Measurements from ENCODE around the gene NUDT21. TPM values are rescaled to one million over a fixed set of nuclear protein-coding genes. Genes with fewer than 3 reads are reported as not detected.

Gene NUDT21
- total RNA-seq, 1 experiment from 2014 or later: 109 TPM

DNA sequence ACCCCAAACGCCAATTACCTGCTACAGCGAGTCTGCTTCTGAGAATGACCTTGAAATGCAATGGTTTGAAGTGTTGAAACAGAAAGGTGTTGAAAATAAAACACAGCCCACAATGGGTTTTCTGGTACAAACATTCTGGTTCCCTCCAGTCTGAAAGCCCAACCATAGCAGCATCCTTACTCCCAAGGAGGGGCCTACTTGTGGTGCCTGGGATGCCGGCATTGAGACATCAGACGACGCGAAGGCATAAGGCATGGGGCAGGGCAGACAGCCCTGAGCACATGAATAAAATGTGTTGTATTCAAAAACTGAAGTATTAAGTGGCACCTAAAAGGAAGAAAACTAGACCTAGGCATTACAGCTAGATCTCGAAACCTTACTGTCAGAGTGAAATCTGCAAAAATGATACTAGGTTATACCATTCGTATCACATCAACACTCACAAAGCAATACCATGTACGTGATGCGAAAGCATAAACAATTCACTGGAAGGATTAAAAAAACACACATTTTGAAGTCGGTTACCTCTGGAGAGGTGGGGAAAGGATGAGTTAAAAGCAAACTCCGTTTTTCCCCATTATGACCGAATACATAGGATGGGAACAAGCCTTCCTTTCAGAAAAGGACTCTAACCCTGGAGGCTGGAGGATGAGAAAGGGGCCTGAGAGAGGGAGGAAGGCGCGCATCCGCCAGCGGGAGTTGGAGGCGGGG, 702 bp downstream of the NUDT21 start:
- Histone ChIP-seq H3K4me1 (ENCODE audit: insufficient read depth, low read length) (peaks cover 24% of the 10 kb centered on the region), H3K27ac (ENCODE audit: low read length) (peak overlapping the region; percentile 52; the same call in 1 of the 2 replicates), H3K79me2 (ENCODE audit: low read length) (peaks cover 85% of the 10 kb centered on the region), H3K4me2 (ENCODE audit: low read length) (peak overlapping the region; percentile 95), H3K27me3 (ENCODE audit: low read length) (no peaks in the 10 kb centered on the region), H3K9me2 (replicated peaks; ENCODE audit: low read length) (no peaks in the 10 kb centered on the region), H2AFZ (ENCODE audit: low read length) (peak overlapping the region; percentile 94), H3K36me3 (ENCODE audit: low read depth, low read length) (peaks cover 32% of the 10 kb centered on the region), H3K4me3 (ENCODE audit: low read length) (peak overlapping the region; percentile 98), H3K9ac (ENCODE audit: low read length) (peak overlapping the region; percentile 98), H4K20me1 (ENCODE audit: low read length) (peaks cover 35% of the 10 kb centered on the region), H3F3A (ENCODE audit: low read length, unreplicated experiment) (no peaks in the 10 kb centered on the region), H3K9me3 (ENCODE audit: low read length) (no peaks in the 10 kb centered on the region)
- CTCF ChIA-PET: interaction anchor here (0.6 kb wide), 1 partner anchor 63 kb away, joined by 4 read pairs; no protein-coding TSS in a partner anchor
- intact Hi-C loops (cut with micrococcal nuclease): loop anchor here (2.0 kb wide), 1 partner anchor 118 kb away; no protein-coding TSS in a partner anchor
- TSS peak; percentile 47 for BruUV-seq (replicated peaks)
- DNase-seq: no peak
- TF ChIP-seq EZH2phosphoT487 (IDR thresholded peaks at IDR 0.05; ENCODE audit: borderline replicate concordance, low read length) (no peak), EZH2 (IDR thresholded peaks at IDR 0.05; ENCODE audit: low read length, unreplicated experiment) (no peak)
- TF ChIP-seq, protein P1, sequence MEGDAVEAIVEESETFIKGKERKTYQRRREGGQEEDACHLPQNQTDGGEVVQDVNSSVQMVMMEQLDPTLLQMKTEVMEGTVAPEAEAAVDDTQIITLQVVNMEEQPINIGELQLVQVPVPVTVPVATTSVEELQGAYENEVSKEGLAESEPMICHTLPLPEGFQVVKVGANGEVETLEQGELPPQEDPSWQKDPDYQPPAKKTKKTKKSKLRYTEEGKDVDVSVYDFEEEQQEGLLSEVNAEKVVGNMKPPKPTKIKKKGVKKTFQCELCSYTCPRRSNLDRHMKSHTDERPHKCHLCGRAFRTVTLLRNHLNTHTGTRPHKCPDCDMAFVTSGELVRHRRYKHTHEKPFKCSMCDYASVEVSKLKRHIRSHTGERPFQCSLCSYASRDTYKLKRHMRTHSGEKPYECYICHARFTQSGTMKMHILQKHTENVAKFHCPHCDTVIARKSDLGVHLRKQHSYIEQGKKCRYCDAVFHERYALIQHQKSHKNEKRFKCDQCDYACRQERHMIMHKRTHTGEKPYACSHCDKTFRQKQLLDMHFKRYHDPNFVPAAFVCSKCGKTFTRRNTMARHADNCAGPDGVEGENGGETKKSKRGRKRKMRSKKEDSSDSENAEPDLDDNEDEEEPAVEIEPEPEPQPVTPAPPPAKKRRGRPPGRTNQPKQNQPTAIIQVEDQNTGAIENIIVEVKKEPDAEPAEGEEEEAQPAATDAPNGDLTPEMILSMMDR (conservative IDR thresholded peaks at IDR 0.05; ENCODE audit: low read depth, low read length): no peak
- peak; percentile 27 for ATAC-seq
- POLR2A ChIA-PET (ENCODE audit: unreplicated experiment): interaction anchor here (0.6 kb wide), 1 partner anchor 20 kb away, joined by 5 read pairs; no protein-coding TSS in a partner anchor

DNA sequence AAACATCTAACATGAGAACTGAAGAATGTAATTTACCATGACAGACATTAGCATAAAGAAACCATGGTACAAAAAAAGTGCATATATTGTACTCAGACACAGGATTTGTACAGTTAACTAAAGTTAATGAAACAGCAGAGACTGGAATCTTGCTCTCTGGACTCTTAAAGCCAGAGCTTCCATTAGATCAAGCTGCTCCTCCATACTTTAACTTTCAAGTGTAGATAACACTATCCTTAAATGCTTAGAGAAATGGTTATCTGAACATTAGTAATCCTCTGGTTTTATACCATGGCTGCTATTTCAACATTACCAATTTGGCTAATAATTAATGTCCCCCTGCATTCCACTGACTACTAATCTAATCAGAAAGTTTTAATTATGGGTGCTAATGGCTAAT, 3.1 kb downstream of the NUDT21 start:
- intact Hi-C loops (cut with micrococcal nuclease): no loop called here
- CTCF ChIA-PET: no interaction called here
- TF ChIP-seq EZH2 (IDR thresholded peaks at IDR 0.05; ENCODE audit: low read length, unreplicated experiment): no peak
- TF ChIP-seq EZH2phosphoT487 (IDR thresholded peaks at IDR 0.05; ENCODE audit: borderline replicate concordance, low read length): no peak
- TF ChIP-seq, protein P1 (conservative IDR thresholded peaks at IDR 0.05; ENCODE audit: low read depth, low read length): no peak
- H3K4me3 ChIP-seq (ENCODE audit: low read length): no peak overlapping the region
- H3K27me3 ChIP-seq (ENCODE audit: low read length): no peaks in the 10 kb centered on the region
- H3K9me2 ChIP-seq (replicated peaks; ENCODE audit: low read length): no peaks in the 10 kb centered on the region
- peaks cover 34% of the 10 kb centered on the region for H4K20me1 ChIP-seq (ENCODE audit: low read length)
- peak overlapping the region; percentile 12 for H3K4me2 ChIP-seq (ENCODE audit: low read length)
- peaks cover 32% of the 10 kb centered on the region for H3K4me1 ChIP-seq (ENCODE audit: insufficient read depth, low read length)
- H3K79me2 ChIP-seq (ENCODE audit: low read length): peaks cover 84% of the 10 kb centered on the region
- no peak overlapping the region for H3K9ac ChIP-seq (ENCODE audit: low read length)
- ATAC-seq (no peak), DNase-seq (no peak)
- no peak overlapping the region for H2AFZ ChIP-seq (ENCODE audit: low read length)
- POLR2A ChIA-PET (ENCODE audit: unreplicated experiment): no interaction called here
- H3K36me3 ChIP-seq (ENCODE audit: low read depth, low read length): peaks cover 22% of the 10 kb centered on the region
- H3K27ac ChIP-seq (ENCODE audit: low read length): no peak overlapping the region
- H3F3A ChIP-seq (ENCODE audit: low read length, unreplicated experiment): no peaks in the 10 kb centered on the region
- no peaks in the 10 kb centered on the region for H3K9me3 ChIP-seq (ENCODE audit: low read length)
- BruUV-seq (replicated peaks): no TSS peak

GRCh38 chr16:56447286-56447685, 3.8 kb downstream of the NUDT21 start:
- no peak overlapping the region for H3K27ac ChIP-seq (ENCODE audit: low read length)
- peaks cover 77% of the 10 kb centered on the region for H3K79me2 ChIP-seq (ENCODE audit: low read length)
- H3K36me3 ChIP-seq (ENCODE audit: low read depth, low read length): peaks cover 22% of the 10 kb centered on the region
- H2AFZ ChIP-seq (ENCODE audit: low read length): no peak overlapping the region
- BruUV-seq (replicated peaks): no TSS peak
- ChIA-PET CTCF (no interaction called here), POLR2A (ENCODE audit: unreplicated experiment) (no interaction called here)
- TF ChIP-seq EZH2 (IDR thresholded peaks at IDR 0.05; ENCODE audit: low read length, unreplicated experiment) (no peak), EZH2phosphoT487 (IDR thresholded peaks at IDR 0.05; ENCODE audit: borderline replicate concordance, low read length) (no peak)
- TF ChIP-seq, protein P1 (conservative IDR thresholded peaks at IDR 0.05; ENCODE audit: low read depth, low read length): no peak
- no peak overlapping the region for H3K4me2 ChIP-seq (ENCODE audit: low read length)
- no peaks in the 10 kb centered on the region for H3K9me3 ChIP-seq (ENCODE audit: low read length)
- no peak overlapping the region for H3K4me3 ChIP-seq (ENCODE audit: low read length)
- no peaks in the 10 kb centered on the region for H3K9me2 ChIP-seq (replicated peaks; ENCODE audit: low read length)
- DNase-seq: no peak
- H3K9ac ChIP-seq (ENCODE audit: low read length): no peak overlapping the region
- H3F3A ChIP-seq (ENCODE audit: low read length, unreplicated experiment): no peaks in the 10 kb centered on the region
- no peak for ATAC-seq
- intact Hi-C loops (cut with micrococcal nuclease): no loop called here
- H3K27me3 ChIP-seq (ENCODE audit: low read length): no peaks in the 10 kb centered on the region
- H3K4me1 ChIP-seq (ENCODE audit: insufficient read depth, low read length): peaks cover 25% of the 10 kb centered on the region
- H4K20me1 ChIP-seq (ENCODE audit: low read length): peaks cover 26% of the 10 kb centered on the region

Data from PC-3 (cell line).